Lower leg skin (tissue), 3 donors: Measurements from ENCODE around the gene MYO3B.

ENCODE experiments used
- POLR2A ChIP-seq, 2 donors: fragments of 450-650 bp; IDR thresholded peaks; one replicate each; pipeline ENCODE4 v1.6.1; 2016 to 2017; ENCODE audit warnings: antibody characterized with exemption in 2 of 2, mild to moderate bottlenecking in 1 of 2, moderate library complexity in 1 of 2
- TF ChIP-seq, protein P1 (sequence below), 3 donors: fragments of 450-650 bp; IDR thresholded peaks; one replicate each; pipeline ENCODE4 v1.5.1; 2016; ENCODE audit warnings: antibody characterized with exemption in 3 of 3, mild to moderate bottlenecking in 3 of 3, moderate library complexity in 2 of 3

- TF ChIP-seq POLR2A (IDR thresholded peaks at IDR 0.05) = no peak
- TF ChIP-seq, protein P1, sequence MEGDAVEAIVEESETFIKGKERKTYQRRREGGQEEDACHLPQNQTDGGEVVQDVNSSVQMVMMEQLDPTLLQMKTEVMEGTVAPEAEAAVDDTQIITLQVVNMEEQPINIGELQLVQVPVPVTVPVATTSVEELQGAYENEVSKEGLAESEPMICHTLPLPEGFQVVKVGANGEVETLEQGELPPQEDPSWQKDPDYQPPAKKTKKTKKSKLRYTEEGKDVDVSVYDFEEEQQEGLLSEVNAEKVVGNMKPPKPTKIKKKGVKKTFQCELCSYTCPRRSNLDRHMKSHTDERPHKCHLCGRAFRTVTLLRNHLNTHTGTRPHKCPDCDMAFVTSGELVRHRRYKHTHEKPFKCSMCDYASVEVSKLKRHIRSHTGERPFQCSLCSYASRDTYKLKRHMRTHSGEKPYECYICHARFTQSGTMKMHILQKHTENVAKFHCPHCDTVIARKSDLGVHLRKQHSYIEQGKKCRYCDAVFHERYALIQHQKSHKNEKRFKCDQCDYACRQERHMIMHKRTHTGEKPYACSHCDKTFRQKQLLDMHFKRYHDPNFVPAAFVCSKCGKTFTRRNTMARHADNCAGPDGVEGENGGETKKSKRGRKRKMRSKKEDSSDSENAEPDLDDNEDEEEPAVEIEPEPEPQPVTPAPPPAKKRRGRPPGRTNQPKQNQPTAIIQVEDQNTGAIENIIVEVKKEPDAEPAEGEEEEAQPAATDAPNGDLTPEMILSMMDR (IDR thresholded peaks at IDR 0.05) = no peak
Observed at GRCh38 chr2:170297496-170297895, 119.5 kb downstream of the MYO3B start.
